ENCODE measurements around the gene SLC25A25. TPM values are rescaled to one million over a fixed set of nuclear protein-coding genes. Genes with fewer than 3 reads are reported as not detected.

Gene SLC25A25
- total and polyA plus RNA-seq, 9 of the 15 experiments (the other 6 are each of a cell fraction or from before 2014, with no cell fraction given), result 0.07 to 35.9 (median 23.2) TPM

- TF ChIP-seq TEAD4 (IDR thresholded peaks at IDR 0.05; ENCODE audit: low read length) (peak; percentile 34), TEAD4 (CRISPR knock-in tag; IDR thresholded peaks at IDR 0.05; ENCODE audit: borderline replicate concordance) (no peak), PHF20 (IDR thresholded peaks at IDR 0.05; ENCODE audit: partially characterized antibody) (no peak), ATF1 (CRISPR knock-in tag; IDR thresholded peaks at IDR 0.05) (no peak), ATF1 (tag; IDR thresholded peaks at IDR 0.05) (peak; percentile 77), RNF2 (IDR thresholded peaks at IDR 0.05) (no peak), PTRF (tag; IDR thresholded peaks at IDR 0.05) (no peak), ZNF655 (CRISPR knock-in tag; IDR thresholded peaks at IDR 0.05) (no peak), ID3 (CRISPR knock-in tag; IDR thresholded peaks at IDR 0.05) (no peak), ID3 (tag; IDR thresholded peaks at IDR 0.05) (0 out of 2 replicates have a peak, but pooled peaks have one; percentile 44), KHSRP (IDR thresholded peaks at IDR 0.05) (no peak), ZSCAN29 (IDR thresholded peaks at IDR 0.05) (no peak), NFXL1 (CRISPR knock-in tag; IDR thresholded peaks at IDR 0.05) (no peak), TGIF2 (CRISPR knock-in tag; IDR thresholded peaks at IDR 0.05) (no peak), ZNF165 (CRISPR knock-in tag; IDR thresholded peaks at IDR 0.05; ENCODE audit: borderline replicate concordance) (peak; percentile 36; the same call in 1 of the 2 replicates), MYC (IDR thresholded peaks at IDR 0.05; ENCODE audit: low read depth, low read length) (no peak), MYC (CRISPR knock-in tag; IDR thresholded peaks at IDR 0.05; ENCODE audit: borderline replicate concordance, low read depth) (peak; percentile 53; the same call in 1 of the 2 replicates), TFAM (CRISPR knock-in tag; conservative IDR thresholded peaks at IDR 0.05) (no peak), PRPF4 (IDR thresholded peaks at IDR 0.05; ENCODE audit: insufficient read depth, low read depth, low read length, poor library complexity, severe bottlenecking) (no peak), CTCF (IDR thresholded peaks at IDR 0.05 in 2 of 3, conservative IDR thresholded peaks at IDR 0.05 in 1 of 3; ENCODE audit: insufficient read depth in 2 of 3, low read depth in 1 of 3, low read length in 3 of 3) (no peak), GMEB1 (CRISPR knock-in tag; IDR thresholded peaks at IDR 0.05) (no peak), ZNF316 (IDR thresholded peaks at IDR 0.05) (no peak), PTBP1 (IDR thresholded peaks at IDR 0.05; ENCODE audit: low read depth, low read length) (no peak), ZBTB5 (IDR thresholded peaks at IDR 0.05) (no peak), ARID2 (IDR thresholded peaks at IDR 0.05) (no peak)
These were observed 82.0 kb downstream of the SLC25A25 start (continued) for GRCh38 chr9:128149951-128150593.
